ENCODE measurements around the gene HMCN2. TPM values are rescaled to one million over a fixed set of nuclear protein-coding genes. Genes with fewer than 3 reads are reported as not detected.
"Not testable (repeated sequence)": the region's sequence is repeated elsewhere in the genome, so short reads cannot be mapped to it uniquely, and the experiment has no call there.

The HMCN2 gene
- total and polyA plus RNA-seq, 5 donors = 2.3 to 6.1 (median 4.2) TPM

DNA sequence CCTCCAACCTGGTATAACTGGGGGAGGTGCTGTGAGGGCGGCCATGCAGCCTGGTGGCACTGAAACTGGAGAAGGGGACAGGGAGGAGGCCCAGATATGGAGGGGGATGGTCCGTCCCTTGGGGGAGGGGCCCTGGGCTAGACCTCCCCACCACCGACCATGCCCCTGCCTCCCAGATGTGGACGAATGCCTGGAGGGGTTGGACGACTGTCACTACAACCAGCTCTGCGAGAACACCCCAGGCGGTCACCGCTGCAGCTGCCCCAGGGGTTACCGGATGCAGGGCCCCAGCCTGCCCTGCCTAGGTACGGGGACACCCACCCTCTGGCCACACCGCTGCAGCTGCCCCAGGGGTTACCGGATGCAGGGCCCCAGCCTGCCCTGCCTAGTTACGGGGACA, 163.8 kb downstream of the HMCN2 start:
- ATAC-seq (no peak), DNase-seq (peak in 2 of 3 donors; percentile 42 to 47)
- no peak overlapping the region for H3K27ac ChIP-seq (ENCODE audit: low read length)
- H3K4me3 ChIP-seq (ENCODE audit: low read length) = no peak overlapping the region
- no peaks in the 10 kb centered on the region for H3K9me3 ChIP-seq (ENCODE audit: control insufficient read depth, low read length)
- H3K27me3 ChIP-seq (ENCODE audit: control insufficient read depth, insufficient read depth) = no peaks in the 10 kb centered on the region
- intact Hi-C loops (cut with DNase I) = no loop called here
- no peaks in the 10 kb centered on the region for H3K4me1 ChIP-seq (ENCODE audit: control insufficient read depth, insufficient read depth, low read length)
- WGBS = 92% methylated on average over 13 of the region's 13 CpGs

DNA sequence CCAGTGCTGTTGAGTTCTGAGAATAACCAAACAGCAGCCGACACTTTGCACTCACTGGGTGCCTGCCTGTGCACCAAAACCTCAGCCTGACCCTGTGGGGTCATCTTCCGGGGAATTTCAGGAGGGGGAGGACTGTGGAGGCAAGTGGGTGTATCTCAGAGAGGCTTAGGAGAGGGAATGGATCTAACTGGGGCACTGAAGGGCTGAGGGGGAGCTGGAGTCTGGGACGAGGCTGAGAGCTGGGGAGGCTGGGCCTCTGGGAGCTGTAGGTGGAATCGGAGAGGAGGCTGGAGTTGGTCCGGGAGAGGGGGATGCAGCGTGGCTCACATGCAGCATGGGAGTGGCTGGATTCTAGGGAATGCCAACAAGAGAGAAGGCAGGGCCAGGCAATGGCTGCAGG, 164.3 kb downstream of the HMCN2 start:
- no peak for ATAC-seq
- H3K4me1 ChIP-seq (ENCODE audit: control insufficient read depth, insufficient read depth, low read length) = no peaks in the 10 kb centered on the region
- H3K27ac ChIP-seq (ENCODE audit: low read length) = no peak overlapping the region
- WGBS = 90% methylated on average over 6 of the region's 6 CpGs
- DNase-seq = no peak
- intact Hi-C loops (cut with DNase I) = no loop called here
- no peak overlapping the region for H3K4me3 ChIP-seq (ENCODE audit: low read length)
- no peaks in the 10 kb centered on the region for H3K27me3 ChIP-seq (ENCODE audit: control insufficient read depth, insufficient read depth)
- no peaks in the 10 kb centered on the region for H3K9me3 ChIP-seq (ENCODE audit: control insufficient read depth, low read length)

DNA sequence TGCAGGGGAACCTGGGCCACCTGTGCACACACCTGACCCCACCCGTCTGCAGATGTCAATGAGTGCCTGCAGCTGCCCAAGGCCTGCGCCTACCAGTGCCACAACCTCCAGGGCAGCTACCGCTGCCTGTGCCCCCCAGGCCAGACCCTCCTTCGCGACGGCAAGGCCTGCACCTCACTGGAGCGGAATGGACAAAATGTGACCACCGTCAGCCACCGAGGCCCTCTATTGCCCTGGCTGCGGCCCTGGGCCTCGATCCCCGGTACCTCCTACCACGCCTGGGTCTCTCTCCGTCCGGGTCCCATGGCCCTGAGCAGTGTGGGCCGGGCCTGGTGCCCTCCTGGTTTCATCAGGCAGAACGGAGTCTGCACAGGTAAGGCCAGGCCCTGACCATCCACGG, 164.7 kb downstream of the HMCN2 start:
- intact Hi-C loops (cut with DNase I) = no loop called here
- 94% methylated on average over 18 of the region's 18 CpGs for WGBS
- DNase-seq (peak in 2 of 3 donors; percentile 30 to 40), ATAC-seq (no peak)
- Histone ChIP-seq H3K27me3 (ENCODE audit: control insufficient read depth, insufficient read depth) (no peaks in the 10 kb centered on the region), H3K4me3 (ENCODE audit: low read length) (no peak overlapping the region), H3K27ac (ENCODE audit: low read length) (no peak overlapping the region), H3K9me3 (ENCODE audit: control insufficient read depth, low read length) (no peaks in the 10 kb centered on the region), H3K4me1 (ENCODE audit: control insufficient read depth, insufficient read depth, low read length) (no peaks in the 10 kb centered on the region)

GRCh38 chr9:130430734-130431535, 165.4 kb downstream of the HMCN2 start:
- H3K27ac ChIP-seq (ENCODE audit: low read length) = no peak overlapping the region
- intact Hi-C loops (cut with DNase I) = no loop called here
- H3K9me3 ChIP-seq (ENCODE audit: control insufficient read depth, low read length) = no peaks in the 10 kb centered on the region
- DNase-seq (peak in 2 of 3 donors; percentile 33 to 57), ATAC-seq (no peak)
- H3K27me3 ChIP-seq (ENCODE audit: control insufficient read depth, insufficient read depth) = no peaks in the 10 kb centered on the region
- WGBS = 94% methylated on average over 22 of the region's 22 CpGs
- no peaks in the 10 kb centered on the region for H3K4me1 ChIP-seq (ENCODE audit: control insufficient read depth, insufficient read depth, low read length)
- H3K4me3 ChIP-seq (ENCODE audit: low read length) = no peak overlapping the region

DNA sequence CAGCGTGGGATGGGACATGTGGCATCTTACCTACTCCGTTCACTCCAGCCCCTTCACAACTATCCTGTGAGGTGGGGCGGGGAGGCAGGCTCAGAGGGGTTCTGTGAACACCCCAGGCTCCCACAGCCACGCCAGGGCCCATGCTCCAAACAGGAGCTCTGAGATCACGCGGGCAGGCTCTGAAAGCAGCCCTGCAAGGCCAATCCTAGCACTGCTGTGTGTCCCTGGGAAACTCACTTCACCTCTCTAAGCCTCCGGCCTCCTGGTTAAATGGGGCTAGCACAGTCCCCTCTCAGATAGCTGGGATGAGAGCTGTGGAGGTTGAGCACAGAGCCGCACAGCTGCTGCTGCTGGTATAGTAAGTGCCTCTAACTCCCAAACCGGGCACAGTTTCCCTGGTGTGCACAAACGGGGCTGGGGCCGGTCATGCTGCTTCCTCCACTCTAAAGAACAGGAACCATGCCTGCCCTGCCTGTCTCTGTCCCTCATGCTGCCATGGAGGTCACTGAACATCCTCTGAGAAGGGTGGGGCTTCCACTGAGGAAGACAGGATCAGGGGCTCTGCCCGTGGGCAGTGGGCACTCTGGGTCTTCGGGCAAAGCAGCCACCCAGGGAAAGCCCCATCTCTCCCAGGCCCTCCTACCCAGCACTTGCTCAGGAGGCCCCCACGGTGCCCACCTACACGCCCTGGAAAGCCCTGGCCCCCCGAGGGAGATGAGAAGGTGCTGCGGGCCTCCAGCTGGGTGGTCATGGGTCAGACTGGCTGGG, 166.2 kb downstream of the HMCN2 start:
- intact Hi-C loops (cut with DNase I) = no loop called here
- DNase-seq (peak in 2 of 3 donors; percentile 39 to 50), ATAC-seq (no peak)
- H3K4me3 ChIP-seq (ENCODE audit: low read length) = no peak overlapping the region
- H3K4me1 ChIP-seq (ENCODE audit: control insufficient read depth, insufficient read depth, low read length) = no peaks in the 10 kb centered on the region
- H3K27me3 ChIP-seq (ENCODE audit: control insufficient read depth, insufficient read depth) = no peaks in the 10 kb centered on the region
- H3K9me3 ChIP-seq (ENCODE audit: control insufficient read depth, low read length) = no peaks in the 10 kb centered on the region
- WGBS = 89% methylated on average over 17 of the region's 17 CpGs
- no peak overlapping the region for H3K27ac ChIP-seq (ENCODE audit: low read length)

DNA sequence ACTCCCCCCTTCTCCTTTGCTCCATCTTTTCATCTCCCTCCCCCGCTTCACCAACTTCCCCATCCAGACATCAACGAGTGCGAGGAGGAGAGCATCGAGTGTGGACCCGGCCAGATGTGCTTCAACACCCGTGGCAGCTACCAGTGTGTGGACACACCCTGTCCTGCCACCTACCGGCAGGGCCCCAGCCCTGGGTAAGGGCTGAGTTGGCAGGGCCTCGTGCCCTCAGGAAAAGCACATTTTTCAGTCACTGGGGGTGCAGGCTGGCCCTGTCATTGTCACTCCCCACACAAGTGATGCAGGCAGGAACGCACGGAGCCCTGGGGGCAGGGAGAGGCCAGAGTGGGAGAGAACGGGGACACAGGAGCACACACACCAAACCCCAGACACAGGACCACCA, 166.8 kb downstream of the HMCN2 start:
- Histone ChIP-seq H3K27ac (ENCODE audit: low read length) (no peak overlapping the region), H3K4me3 (ENCODE audit: low read length) (no peak overlapping the region), H3K4me1 (ENCODE audit: control insufficient read depth, insufficient read depth, low read length) (no peaks in the 10 kb centered on the region), H3K27me3 (ENCODE audit: control insufficient read depth, insufficient read depth) (no peaks in the 10 kb centered on the region), H3K9me3 (ENCODE audit: control insufficient read depth, low read length) (no peaks in the 10 kb centered on the region)
- ATAC-seq (no peak), DNase-seq (peak in 2 of 3 donors; percentile 45 to 58)
- 71% methylated on average over 11 of the region's 11 CpGs for WGBS
- intact Hi-C loops (cut with DNase I) = no loop called here

GRCh38 chr9:130432796-130433167, 167.2 kb downstream of the HMCN2 start:
- Histone ChIP-seq H3K27ac (ENCODE audit: low read length) (no peak overlapping the region), H3K27me3 (ENCODE audit: control insufficient read depth, insufficient read depth) (no peaks in the 10 kb centered on the region), H3K9me3 (ENCODE audit: control insufficient read depth, low read length) (no peaks in the 10 kb centered on the region), H3K4me3 (ENCODE audit: low read length) (no peak overlapping the region), H3K4me1 (ENCODE audit: control insufficient read depth, insufficient read depth, low read length) (no peaks in the 10 kb centered on the region)
- DNase-seq (peak in 1 of 3 donors; percentile 46), ATAC-seq (peak; percentile 2 to 5)
- 69% methylated on average over 16 of the region's 16 CpGs for WGBS
- intact Hi-C loops (cut with DNase I) = no loop called here

GRCh38 chr9:130433168-130433946, 167.8 kb downstream of the HMCN2 start:
- WGBS = 8% methylated on average over 92 of the region's 92 CpGs
- Histone ChIP-seq H3K27me3 (ENCODE audit: control insufficient read depth, insufficient read depth) (no peaks in the 10 kb centered on the region), H3K27ac (ENCODE audit: low read length) (no peak overlapping the region), H3K4me3 (ENCODE audit: low read length) (peak overlapping the region; percentile 13), H3K4me1 (ENCODE audit: control insufficient read depth, insufficient read depth, low read length) (no peaks in the 10 kb centered on the region), H3K9me3 (ENCODE audit: control insufficient read depth, low read length) (no peaks in the 10 kb centered on the region)
- intact Hi-C loops (cut with DNase I) = no loop called here
- DNase-seq (peak; percentile 69 to 82 (median 81)), ATAC-seq (peak; percentile 83 to 89)

DNA sequence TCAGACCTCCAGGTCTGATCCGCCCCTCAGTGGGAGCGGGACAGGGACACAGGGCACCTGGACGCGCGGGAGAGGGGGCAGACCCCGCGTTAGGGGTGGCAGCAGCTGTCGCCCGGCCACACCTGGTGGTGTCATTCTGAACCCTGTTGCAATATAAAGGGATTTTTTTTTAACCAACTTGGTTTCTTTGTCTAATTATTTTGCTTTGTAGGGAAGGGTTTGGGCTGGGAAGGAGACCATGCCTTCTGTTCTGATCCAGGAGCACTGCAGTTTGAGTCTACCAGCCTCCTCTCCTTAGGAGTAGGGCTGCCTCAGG, 168.3 kb downstream of the HMCN2 start:
- no peak for ATAC-seq
- Histone ChIP-seq H3K4me3 (ENCODE audit: low read length) (no peak overlapping the region), H3K9me3 (ENCODE audit: control insufficient read depth, low read length) (no peaks in the 10 kb centered on the region), H3K27ac (ENCODE audit: low read length) (no peak overlapping the region), H3K27me3 (ENCODE audit: control insufficient read depth, insufficient read depth) (no peaks in the 10 kb centered on the region), H3K4me1 (ENCODE audit: control insufficient read depth, insufficient read depth, low read length) (no peaks in the 10 kb centered on the region)
- WGBS = 55% methylated on average over 9 of the region's 9 CpGs
- no peak for DNase-seq
- intact Hi-C loops (cut with DNase I) = no loop called here

GRCh38 chr9:130434656-130435055, 169.1 kb downstream of the HMCN2 start:
- H3K27me3 ChIP-seq (ENCODE audit: control insufficient read depth, insufficient read depth); H3K4me1 ChIP-seq (ENCODE audit: control insufficient read depth, insufficient read depth, low read length); H3K9me3 ChIP-seq (ENCODE audit: control insufficient read depth, low read length); H3K27ac ChIP-seq (ENCODE audit: low read length); H3K4me3 ChIP-seq (ENCODE audit: low read length); intact Hi-C loops (cut with DNase I); ATAC-seq: not testable (repeated sequence)
- WGBS = 88% methylated on average over 5 of the region's 5 CpGs
- peak in 1 of 3 donors; percentile 6 for DNase-seq
